ENCODE results near the gene CNTNAP2. TPM values are rescaled to one million over a fixed set of nuclear protein-coding genes. Genes with fewer than 3 reads are reported as not detected.

Gene CNTNAP2
- total and polyA plus RNA-seq, 2 of the 8 experiments (the other 6 are each of a cell fraction or from before 2014, with no cell fraction given) = 27.9 to 71.0 TPM

DNA sequence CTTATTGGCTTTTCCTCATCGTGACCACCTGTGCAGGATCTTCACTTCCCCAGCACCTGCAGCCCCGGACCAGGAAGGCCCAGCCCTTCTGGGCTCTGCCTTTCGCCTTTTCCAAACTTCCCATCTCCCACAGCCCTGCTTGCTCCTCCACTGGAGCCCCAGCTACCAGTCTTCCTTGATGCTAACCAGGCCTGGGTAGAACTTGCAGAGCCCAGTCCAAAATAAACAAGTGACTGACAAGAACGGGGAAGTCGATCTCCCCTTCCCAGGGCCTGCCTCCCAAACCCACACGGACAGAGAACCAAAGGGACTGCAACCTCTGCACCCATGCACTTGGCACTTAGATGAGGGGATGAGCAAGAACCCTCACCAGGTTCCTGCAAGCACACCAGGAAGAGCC lies 2319.1 kb downstream of the CNTNAP2 start (continued):
- TF ChIP-seq JUND (IDR thresholded peaks at IDR 0.05; ENCODE audit: low read length) (no peak), SRF (IDR thresholded peaks at IDR 0.05; ENCODE audit: low read depth, low read length) (no peak), SUZ12 (IDR thresholded peaks at IDR 0.05; ENCODE audit: low read length) (no peak)
